ENCODE results near the gene CD164L2. TPM values are rescaled to one million over a fixed set of nuclear protein-coding genes. Genes with fewer than 3 reads are reported as not detected.

The CD164L2 gene
- polyA plus RNA-seq, 3 donors, result not detected

- Histone ChIP-seq H3K36me3 (replicated peaks in 1 of 2; ENCODE audit: control insufficient read depth in 1 of 2, insufficient read depth in 2 of 2, low read length in 2 of 2) (peaks cover 63 to 74% of the 10 kb centered on the region in 2 donors), H3K9me3 (replicated peaks in 1 of 2; ENCODE audit: control insufficient read depth in 1 of 2, insufficient read depth in 1 of 2, low read length in 2 of 2) (no peaks in the 10 kb centered on the region), H2AFZ (ENCODE audit: insufficient read depth, low read depth, low read length, poor library complexity, severe bottlenecking) (no peak overlapping the region), H3K27me3 (ENCODE audit: control insufficient read depth in 2 of 2, insufficient read depth in 2 of 2, low read length in 2 of 2) (no peaks in the 10 kb centered on the region), H3K4me3 (replicated peaks in 1 of 3; ENCODE audit: low read depth in 2 of 3, low read length in 3 of 3) (no peak overlapping the region), H3K27ac (ENCODE audit: low read depth in 1 of 2, low read length in 2 of 2) (peak overlapping the region in 1 of 2 donors; percentile 42), H3K4me1 (ENCODE audit: control insufficient read depth in 1 of 2, insufficient read depth in 2 of 2, low read length in 2 of 2) (peaks cover 13 to 19% of the 10 kb centered on the region in 2 donors), H3K9ac (ENCODE audit: insufficient read depth, low read length, poor library complexity, severe bottlenecking) (no peak overlapping the region), H4K20me1 (ENCODE audit: insufficient read depth, low read length) (peaks cover 100% of the 10 kb centered on the region), H3K4me2 (replicated peaks; ENCODE audit: extremely low read depth, low read length, poor library complexity, severe bottlenecking) (no peak overlapping the region), H3K79me2 (ENCODE audit: insufficient read depth, low read length) (peaks cover 95% of the 10 kb centered on the region)
- no peak for DNase-seq
- no peak for TF ChIP-seq CTCF (IDR thresholded peaks at IDR 0.05)
- H3K27me3 Mint-ChIP-seq (ENCODE audit: low read depth in 3 of 3), result no peaks in the 10 kb centered on the region
- H3K4me1 Mint-ChIP-seq, result peaks cover 25% of the 10 kb centered on the region
- intact Hi-C loops (cut with micrococcal nuclease), result loop anchor here (2.0 to 10.0 kb wide), 3 partner anchors 187 to 245 kb away; partner anchors contain the start of gene AHDC1 (in 1 of the 2)
- peak overlapping the region in 4 of 7 donors; percentile 7 to 74 (median 42) for H3K27ac Mint-ChIP-seq
- no peak overlapping the region for H3K4me3 Mint-ChIP-seq
- H3K36me3 Mint-ChIP-seq, result peaks cover 62 to 76% of the 10 kb centered on the region in 2 donors
- no peaks in the 10 kb centered on the region for H3K9me3 Mint-ChIP-seq
- 100% methylated on average over 2 of the region's 3 CpGs for WGBS (ENCODE audit: insufficient coverage)
Observed at GRCh38 chr1:27417713-27418112, 34.6 kb upstream of the CD164L2 start.

- peaks cover 100% of the 10 kb centered on the region for H4K20me1 ChIP-seq (ENCODE audit: insufficient read depth, low read length)
- H3K27ac ChIP-seq (ENCODE audit: low read depth in 1 of 2, low read length in 2 of 2), result peak overlapping the region in 1 of 2 donors; percentile 24
- H3K27me3 ChIP-seq (ENCODE audit: control insufficient read depth in 2 of 2, insufficient read depth in 2 of 2, low read length in 2 of 2), result no peaks in the 10 kb centered on the region
- H2AFZ ChIP-seq (ENCODE audit: insufficient read depth, low read depth, low read length, poor library complexity, severe bottlenecking), result no peak overlapping the region
- H3K4me1 ChIP-seq (ENCODE audit: control insufficient read depth in 1 of 2, insufficient read depth in 2 of 2, low read length in 2 of 2), result peaks cover 6 to 12% of the 10 kb centered on the region in 2 donors
- Mint-ChIP-seq H3K27me3 (ENCODE audit: low read depth in 3 of 3) (no peaks in the 10 kb centered on the region), H3K9me3 (no peaks in the 10 kb centered on the region), H3K36me3 (peaks cover 68 to 79% of the 10 kb centered on the region in 2 donors), H3K4me3 (no peak overlapping the region), H3K27ac (peak overlapping the region in 4 of 7 donors; percentile 2 to 56 (median 35)), H3K4me1 (peaks cover 17% of the 10 kb centered on the region)
- peaks cover 92% of the 10 kb centered on the region for H3K79me2 ChIP-seq (ENCODE audit: insufficient read depth, low read length)
- no peaks in the 10 kb centered on the region for H3K9me3 ChIP-seq (replicated peaks in 1 of 2; ENCODE audit: control insufficient read depth in 1 of 2, insufficient read depth in 1 of 2, low read length in 2 of 2)
- H3K4me2 ChIP-seq (replicated peaks; ENCODE audit: extremely low read depth, low read length, poor library complexity, severe bottlenecking), result no peak overlapping the region
- peak; percentile 70 for TF ChIP-seq CTCF (IDR thresholded peaks at IDR 0.05)
- no peak overlapping the region for H3K9ac ChIP-seq (ENCODE audit: insufficient read depth, low read length, poor library complexity, severe bottlenecking)
- H3K4me3 ChIP-seq (replicated peaks in 1 of 3; ENCODE audit: low read depth in 2 of 3, low read length in 3 of 3), result no peak overlapping the region
- peak; percentile 57 to 67 (median 58) for DNase-seq
- no CpG with 5 or more reads among the region's 3 CpGs for WGBS (ENCODE audit: insufficient coverage)
- peaks cover 73 to 86% of the 10 kb centered on the region in 2 donors for H3K36me3 ChIP-seq (replicated peaks in 1 of 2; ENCODE audit: control insufficient read depth in 1 of 2, insufficient read depth in 2 of 2, low read length in 2 of 2)
- intact Hi-C loops (cut with micrococcal nuclease), result loop anchor here (2.0 to 10.0 kb wide), 3 partner anchors 188 to 246 kb away; partner anchors contain the start of gene AHDC1 (in 1 of the 2)
Observed at GRCh38 chr1:27416387-27417111, 33.4 kb upstream of the CD164L2 start.

Measured in CD14-positive monocyte (primary cell).